ENCODE measurements around the gene RPL9. TPM values are rescaled to one million over a fixed set of nuclear protein-coding genes. Genes with fewer than 3 reads are reported as not detected.

Gene RPL9
- total RNA-seq, 1 experiment from 2014 or later = 1,657 TPM

GRCh38 chr4:39452153-39452859, 6.4 kb downstream of the RPL9 start (continued):
- no peak for TF ChIP-seq CTCF (IDR thresholded peaks at IDR 0.05 in 2 of 3, conservative IDR thresholded peaks at IDR 0.05 in 1 of 3; ENCODE audit: borderline replicate concordance in 1 of 3, insufficient read depth in 1 of 3, low read depth in 2 of 3, low read length in 2 of 3)
- no peak for TF ChIP-seq SP1 (IDR thresholded peaks at IDR 0.05; ENCODE audit: low read depth)
- no peak for TF ChIP-seq SIN3A (IDR thresholded peaks at IDR 0.05; ENCODE audit: low read depth)
- no peak for TF ChIP-seq MAX (IDR thresholded peaks at IDR 0.05)

GRCh38 chr4:39451423-39452023, 7.2 kb downstream of the RPL9 start:
- no peak overlapping the region for H3K9ac ChIP-seq (ENCODE audit: low read length)
- no peak overlapping the region for H3K4me2 ChIP-seq (ENCODE audit: low read length)
- RAD21 ChIA-PET (ENCODE audit: low non-redundant PET in 1 of 2, low total read pairs in 2 of 2, uncharacterized antibody in 2 of 2, unreplicated experiment in 2 of 2) = interaction anchor here in 1 of 2 experiments (0.7 kb wide), 1 partner anchor 225 kb away, joined by 3 read pairs; no protein-coding TSS in a partner anchor
- POLR2A ChIA-PET = no interaction called here
- H3K4me1 ChIP-seq (ENCODE audit: control insufficient read depth in 1 of 2, insufficient read depth in 2 of 2, low read length in 2 of 2) = no peaks in the 10 kb centered on the region
- no TSS peak for BruUV-seq (replicated peaks)
- no peak overlapping the region for H2AFZ ChIP-seq (ENCODE audit: low read depth, low read length, poor library complexity, severe bottlenecking)
- DNase-seq (ENCODE audit: low read depth, low spot score) (no peak), ATAC-seq (no peak)
- no peak for TF ChIP-seq CTCF (IDR thresholded peaks at IDR 0.05 in 2 of 3, conservative IDR thresholded peaks at IDR 0.05 in 1 of 3; ENCODE audit: borderline replicate concordance in 1 of 3, insufficient read depth in 1 of 3, low read depth in 2 of 3, low read length in 2 of 3)
- no peak for TF ChIP-seq REST (IDR thresholded peaks at IDR 0.05; ENCODE audit: low read depth)
- no peak for TF ChIP-seq TCF7L2 (IDR thresholded peaks at IDR 0.05; ENCODE audit: borderline replicate concordance, extremely low read depth, insufficient read depth, insufficient read length)
- TF ChIP-seq SIN3A (IDR thresholded peaks at IDR 0.05; ENCODE audit: low read depth) = no peak
- no peak for TF ChIP-seq JUND (IDR thresholded peaks at IDR 0.05)
- no peak for TF ChIP-seq ZBTB33 (IDR thresholded peaks at IDR 0.05; ENCODE audit: extremely low read depth, insufficient replicate concordance, low read length)
- no peak for TF ChIP-seq SRF (IDR thresholded peaks at IDR 0.05; ENCODE audit: low read depth)
- TF ChIP-seq SP1 (IDR thresholded peaks at IDR 0.05; ENCODE audit: low read depth) = no peak
- no peak for TF ChIP-seq CBX3 (IDR thresholded peaks at IDR 0.05; ENCODE audit: low read depth)
- no peak for TF ChIP-seq EZH2phosphoT487 (IDR thresholded peaks at IDR 0.05; ENCODE audit: borderline replicate concordance)
- no peak overlapping the region for H3K4me3 ChIP-seq (replicated peaks in 1 of 2; ENCODE audit: low read depth in 1 of 2, low read length in 2 of 2)
- intact Hi-C loops (cut with micrococcal nuclease) = loop anchor here (5.0 kb wide), 1 partner anchor 549 kb away; no protein-coding TSS in a partner anchor
- peaks cover 62% of the 10 kb centered on the region for H4K20me1 ChIP-seq (ENCODE audit: insufficient read depth)
- H3K27me3 ChIP-seq (ENCODE audit: insufficient read depth, low read length) = no peaks in the 10 kb centered on the region
- peaks cover 48 to 59% of the 10 kb centered on the region in 2 experiments for H3K36me3 ChIP-seq (ENCODE audit: control insufficient read depth in 1 of 2, insufficient read depth in 2 of 2, low read length in 2 of 2)
- CTCF ChIA-PET = no interaction called here
- H3K79me2 ChIP-seq (ENCODE audit: insufficient read depth, low read length) = peaks cover 42% of the 10 kb centered on the region
- no peaks in the 10 kb centered on the region for H3K9me3 ChIP-seq (ENCODE audit: control insufficient read depth in 1 of 2, insufficient read depth in 1 of 2, low read depth in 1 of 2, low read length in 2 of 2)
- no peaks in the 10 kb centered on the region for H3K9me2 ChIP-seq (ENCODE audit: insufficient read depth)
- H3K27ac ChIP-seq (ENCODE audit: low read depth, low read length) = no peak overlapping the region

All from HCT116 (cell line).